HG02852 (cell line): ENCODE results near the gene STAT2.

ENCODE experiments used
- ATAC-seq: cut with Tn5 transposase; IDR thresholded peaks from one replicate; pipeline ENCODE4 v1.9.1; 2021; ENCODE audit warnings: mild to moderate bottlenecking, moderate library complexity; ENCODE audit not compliant: unreplicated experiment

STAT2 gene

GRCh38 chr12:56297400-56297799, 62.5 kb downstream of the STAT2 start:
- no peak for ATAC-seq

GRCh38 chr12:56296295-56296694, 63.6 kb downstream of the STAT2 start:
- ATAC-seq = no peak

DNA sequence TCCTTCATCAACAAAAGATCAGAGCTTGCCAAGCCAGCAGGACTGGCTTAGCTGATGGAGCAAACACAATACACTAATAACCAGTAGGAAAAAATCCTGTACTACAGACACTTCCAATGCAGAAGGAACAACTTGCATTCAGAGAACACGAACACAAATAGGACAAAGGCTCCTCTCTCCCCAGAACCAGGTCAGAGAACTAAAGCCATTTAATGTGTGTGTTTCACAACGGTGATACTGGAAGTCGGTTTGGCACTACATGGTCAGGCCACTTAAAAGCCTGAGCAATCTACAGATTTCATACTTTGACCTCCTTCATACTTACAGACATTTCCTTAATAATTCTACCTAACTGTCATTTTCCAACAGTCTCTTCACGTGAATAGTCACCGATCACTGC, 66.1 kb downstream of the STAT2 start:
- no peak for ATAC-seq
